Kidney glomerular epithelial cell (primary cell): ENCODE measurements around the gene NMT1.

Experiments
- DNase-seq: peaks from one replicate; lab custom pipeline; 2025; lab: John Stamatoyannopoulos, UW

NMT1 gene

DNA sequence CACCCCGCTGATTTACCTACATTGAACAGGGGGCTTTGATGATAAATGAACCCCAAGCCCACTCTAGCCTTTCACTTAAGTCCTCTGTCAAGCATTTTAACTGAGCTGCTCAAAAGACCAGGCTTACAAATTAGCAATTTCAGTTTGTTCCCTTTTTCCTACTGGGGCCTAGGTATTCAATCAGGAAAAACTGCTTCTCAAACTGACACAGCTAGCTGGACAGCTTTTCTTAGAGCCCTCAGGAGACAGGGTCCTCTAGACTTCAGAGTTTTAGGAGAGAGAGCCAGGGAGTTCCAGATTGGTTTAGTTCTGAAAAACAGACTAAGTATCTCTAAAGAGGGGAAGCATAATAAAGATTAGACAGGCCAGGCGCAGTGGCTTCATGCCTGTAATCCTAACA is 94.4 kb downstream of the NMT1 start:
- no peak for DNase-seq

DNA sequence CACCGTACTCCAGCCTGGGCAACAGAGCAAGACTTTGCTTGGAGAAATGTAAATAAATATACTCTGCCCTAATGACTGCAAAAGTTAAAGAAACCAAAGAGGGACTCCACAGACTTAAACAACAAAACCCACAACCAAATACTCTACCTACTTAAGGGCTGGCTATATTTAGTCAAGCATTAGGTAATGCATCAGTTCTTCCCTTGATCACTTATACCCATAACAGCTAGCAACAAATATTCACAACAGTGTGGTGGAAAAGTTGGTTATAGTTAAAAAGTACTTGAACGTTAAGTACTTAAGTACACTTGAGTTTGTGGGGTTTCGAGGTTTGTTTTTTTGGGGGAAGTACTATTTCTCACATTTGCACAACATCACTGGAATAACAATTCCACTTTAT is 95.1 kb downstream of the NMT1 start:
- DNase-seq: no peak
